Measurements from ENCODE around the gene KIAA0753.
"Not testable (repeated sequence)": the region's sequence is repeated elsewhere in the genome, so short reads cannot be mapped to it uniquely, and the experiment has no call there.

The KIAA0753 gene

GRCh38 chr17:6596511-6596910, 44.0 kb downstream of the KIAA0753 start:
- no peak for DNase-seq
- Histone ChIP-seq H3K27me3 (ENCODE audit: insufficient read depth, low read depth, severe bottlenecking) (no peaks in the 10 kb centered on the region), H3K4me3 (ENCODE audit: low read depth, low read length) (no peak overlapping the region), H3K27ac (no peak overlapping the region), H3K9me3 (ENCODE audit: severe bottlenecking) (no peaks in the 10 kb centered on the region), H3K36me3 (peaks cover 77% of the 10 kb centered on the region)
- TF ChIP-seq, protein P1, sequence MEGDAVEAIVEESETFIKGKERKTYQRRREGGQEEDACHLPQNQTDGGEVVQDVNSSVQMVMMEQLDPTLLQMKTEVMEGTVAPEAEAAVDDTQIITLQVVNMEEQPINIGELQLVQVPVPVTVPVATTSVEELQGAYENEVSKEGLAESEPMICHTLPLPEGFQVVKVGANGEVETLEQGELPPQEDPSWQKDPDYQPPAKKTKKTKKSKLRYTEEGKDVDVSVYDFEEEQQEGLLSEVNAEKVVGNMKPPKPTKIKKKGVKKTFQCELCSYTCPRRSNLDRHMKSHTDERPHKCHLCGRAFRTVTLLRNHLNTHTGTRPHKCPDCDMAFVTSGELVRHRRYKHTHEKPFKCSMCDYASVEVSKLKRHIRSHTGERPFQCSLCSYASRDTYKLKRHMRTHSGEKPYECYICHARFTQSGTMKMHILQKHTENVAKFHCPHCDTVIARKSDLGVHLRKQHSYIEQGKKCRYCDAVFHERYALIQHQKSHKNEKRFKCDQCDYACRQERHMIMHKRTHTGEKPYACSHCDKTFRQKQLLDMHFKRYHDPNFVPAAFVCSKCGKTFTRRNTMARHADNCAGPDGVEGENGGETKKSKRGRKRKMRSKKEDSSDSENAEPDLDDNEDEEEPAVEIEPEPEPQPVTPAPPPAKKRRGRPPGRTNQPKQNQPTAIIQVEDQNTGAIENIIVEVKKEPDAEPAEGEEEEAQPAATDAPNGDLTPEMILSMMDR (IDR thresholded peaks at IDR 0.05; ENCODE audit: low read depth, low read length): no peak

GRCh38 chr17:6596081-6596480, 44.4 kb downstream of the KIAA0753 start:
- H3K4me3 ChIP-seq (ENCODE audit: low read depth, low read length): no peak overlapping the region
- H3K27me3 ChIP-seq (ENCODE audit: insufficient read depth, low read depth, severe bottlenecking): no peaks in the 10 kb centered on the region
- H3K9me3 ChIP-seq (ENCODE audit: severe bottlenecking): no peaks in the 10 kb centered on the region
- no peak for DNase-seq
- TF ChIP-seq, protein P1 (IDR thresholded peaks at IDR 0.05; ENCODE audit: low read depth, low read length): no peak
- H3K36me3 ChIP-seq: peaks cover 78% of the 10 kb centered on the region
- no peak overlapping the region for H3K27ac ChIP-seq

DNA sequence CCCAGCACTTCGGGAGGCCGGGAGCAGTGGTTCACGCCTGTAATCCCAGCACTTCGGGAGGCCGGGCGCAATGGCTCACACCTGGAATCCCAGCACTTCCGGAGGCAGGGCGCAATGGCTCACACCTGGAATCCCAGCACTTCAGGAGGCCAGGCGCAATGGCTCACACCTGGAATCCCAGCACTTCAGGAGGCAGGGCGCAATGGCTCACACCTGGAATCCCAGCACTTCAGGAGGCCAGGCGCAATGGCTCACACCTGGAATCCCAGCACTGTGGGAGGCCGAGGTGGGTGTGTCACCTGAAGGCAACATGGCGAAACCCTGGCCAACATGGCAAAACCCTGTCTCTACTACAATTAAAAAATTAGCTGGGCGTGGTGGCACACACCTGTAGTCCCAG, 47.1 kb downstream of the KIAA0753 start:
- peaks cover 76% of the 10 kb centered on the region for H3K36me3 ChIP-seq
- not testable (repeated sequence) for H3K27me3 ChIP-seq (ENCODE audit: insufficient read depth, low read depth, severe bottlenecking); DNase-seq; H3K9me3 ChIP-seq (ENCODE audit: severe bottlenecking); H3K27ac ChIP-seq; H3K4me3 ChIP-seq (ENCODE audit: low read depth, low read length)

DNA sequence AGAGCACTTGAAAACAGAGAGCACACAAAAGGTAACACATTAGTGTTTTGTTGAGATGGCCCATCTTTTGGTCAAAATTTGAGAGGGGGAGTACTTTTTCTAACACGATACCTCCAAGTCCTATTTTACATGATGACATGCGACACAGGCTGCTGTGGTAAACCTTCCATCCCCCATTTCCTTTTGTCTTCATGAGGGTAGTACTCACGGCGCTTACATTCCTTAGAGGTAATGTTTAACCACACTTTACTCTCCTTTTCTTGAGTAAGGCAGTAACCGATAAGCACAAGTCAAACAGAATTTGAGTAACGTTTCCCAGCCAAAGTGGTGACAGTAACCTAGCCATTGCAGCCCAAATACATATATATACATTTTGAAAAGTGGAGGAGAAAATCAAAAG, 48.3 kb downstream of the KIAA0753 start:
- H3K27ac ChIP-seq: no peak overlapping the region

GRCh38 chr17:6591599-6592158, 48.8 kb downstream of the KIAA0753 start:
- peaks cover 81% of the 10 kb centered on the region for H3K36me3 ChIP-seq
- no peak for DNase-seq

More for the DNA sequence above, 48.3 kb downstream of the KIAA0753 start:
- TF ChIP-seq, protein P1 (IDR thresholded peaks at IDR 0.05; ENCODE audit: low read depth, low read length): no peak
- no peak for DNase-seq
- Histone ChIP-seq H3K36me3 (peaks cover 81% of the 10 kb centered on the region), H3K9me3 (ENCODE audit: severe bottlenecking) (no peaks in the 10 kb centered on the region), H3K27me3 (ENCODE audit: insufficient read depth, low read depth, severe bottlenecking) (no peaks in the 10 kb centered on the region), H3K4me3 (ENCODE audit: low read depth, low read length) (no peak overlapping the region)

DNA sequence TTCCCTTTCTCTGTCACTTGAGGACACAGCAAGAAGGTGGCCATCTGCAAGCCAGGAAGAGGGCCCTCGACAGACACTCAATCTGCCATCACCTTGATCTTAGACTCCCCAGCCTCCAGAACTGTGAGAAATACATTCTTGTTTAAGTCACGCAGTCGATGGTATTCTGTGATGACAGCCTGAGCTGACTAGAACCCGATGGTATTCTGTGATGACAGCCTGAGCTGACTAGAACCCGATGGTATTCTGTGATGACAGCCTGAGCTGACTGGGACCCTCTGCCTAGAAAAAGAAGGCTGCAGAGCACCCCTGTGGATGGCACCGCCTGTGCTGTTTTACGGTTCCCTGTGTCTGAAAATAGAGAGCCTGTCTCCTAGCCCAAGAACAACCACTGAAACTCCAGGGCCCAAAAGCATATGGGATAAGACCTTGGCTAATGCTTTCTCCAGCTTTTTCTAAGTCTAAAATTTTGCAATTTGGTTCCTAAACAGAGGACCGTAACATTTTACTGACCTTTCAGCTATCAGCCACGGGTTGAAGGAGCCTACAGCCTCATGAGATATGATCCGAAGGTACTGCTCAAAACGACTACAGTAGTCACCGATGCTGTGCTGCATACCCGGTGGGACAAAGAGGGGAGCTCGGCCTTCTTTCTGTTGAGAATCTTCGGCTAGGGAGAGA, 51.1 kb downstream of the KIAA0753 start:
- H3K27ac ChIP-seq: no peak overlapping the region
- TF ChIP-seq, protein P1 (IDR thresholded peaks at IDR 0.05; ENCODE audit: low read depth, low read length): no peak
- no peaks in the 10 kb centered on the region for H3K27me3 ChIP-seq (ENCODE audit: insufficient read depth, low read depth, severe bottlenecking)
- DNase-seq: no peak
- H3K36me3 ChIP-seq: peaks cover 84% of the 10 kb centered on the region
- no peak overlapping the region for H3K4me3 ChIP-seq (ENCODE audit: low read depth, low read length)
- H3K9me3 ChIP-seq (ENCODE audit: severe bottlenecking): no peaks in the 10 kb centered on the region

More at GRCh38 chr17:6591599-6592158, 48.8 kb downstream of the KIAA0753 start:
- H3K27ac ChIP-seq: no peak overlapping the region
- H3K9me3 ChIP-seq (ENCODE audit: severe bottlenecking): no peaks in the 10 kb centered on the region
- no peak overlapping the region for H3K4me3 ChIP-seq (ENCODE audit: low read depth, low read length)
- H3K27me3 ChIP-seq (ENCODE audit: insufficient read depth, low read depth, severe bottlenecking): no peaks in the 10 kb centered on the region
- TF ChIP-seq, protein P1 (IDR thresholded peaks at IDR 0.05; ENCODE audit: low read depth, low read length): no peak

All from WERI-Rb-1 (cell line).